ENCODE results near the gene IQSEC1. TPM values are rescaled to one million over a fixed set of nuclear protein-coding genes. Genes with fewer than 3 reads are reported as not detected.

The IQSEC1 gene
- total RNA-seq, 1 experiment from 2014 or later, result 28.1 TPM

DNA sequence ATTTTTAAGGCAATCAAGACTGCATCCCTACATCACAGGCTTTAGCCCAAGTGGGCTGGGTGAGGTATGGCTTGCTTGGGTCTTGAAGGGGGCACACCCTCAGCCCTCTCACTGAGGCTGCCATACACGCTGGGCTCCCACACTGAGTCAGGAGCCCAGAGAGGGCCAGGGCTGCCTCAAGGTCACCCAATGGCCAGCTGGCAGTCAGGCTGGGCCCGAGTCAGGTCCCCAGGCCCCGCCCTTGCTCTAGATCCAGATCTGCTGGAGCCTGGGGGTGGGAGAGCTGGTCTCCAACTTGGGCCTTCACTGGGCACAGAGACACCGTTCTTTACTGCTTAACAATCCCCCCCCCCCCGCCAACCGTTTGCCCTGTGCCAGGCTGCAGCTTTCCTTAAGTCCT, 88.1 kb downstream of the IQSEC1 start:
- Histone ChIP-seq H3K9me3 (ENCODE audit: control insufficient read depth in 1 of 2, insufficient read depth in 1 of 2, low read depth in 1 of 2, low read length in 2 of 2) (no peaks in the 10 kb centered on the region), H3K4me3 (replicated peaks in 1 of 2; ENCODE audit: low read depth in 1 of 2, low read length in 2 of 2) (no peak overlapping the region), H3K9me2 (ENCODE audit: insufficient read depth) (no peaks in the 10 kb centered on the region), H3K79me2 (ENCODE audit: insufficient read depth, low read length) (no peaks in the 10 kb centered on the region), H3K36me3 (ENCODE audit: control insufficient read depth in 1 of 2, insufficient read depth in 2 of 2, low read length in 2 of 2) (no peaks in the 10 kb centered on the region), H4K20me1 (ENCODE audit: insufficient read depth) (no peaks in the 10 kb centered on the region), H3K4me2 (ENCODE audit: low read length) (no peak overlapping the region), H3K27ac (ENCODE audit: low read depth, low read length) (no peak overlapping the region; the same call in 1 of the 2 replicates), H3K4me1 (ENCODE audit: control insufficient read depth in 1 of 2, insufficient read depth in 2 of 2, low read length in 2 of 2) (peaks cover 2 to 14% of the 10 kb centered on the region in 2 experiments; a peak in 3 of 4 replicates), H2AFZ (ENCODE audit: low read depth, low read length, poor library complexity, severe bottlenecking) (no peak overlapping the region), H3K9ac (ENCODE audit: low read length) (no peak overlapping the region), H3K27me3 (ENCODE audit: insufficient read depth, low read length) (no peaks in the 10 kb centered on the region)
- RAD21 ChIA-PET (ENCODE audit: low non-redundant PET in 1 of 2, low total read pairs in 2 of 2, uncharacterized antibody in 2 of 2, unreplicated experiment in 2 of 2), result interaction anchor here in 1 of 2 experiments (0.6 kb wide), 1 partner anchor 7 kb away, joined by 3 read pairs; no protein-coding TSS in a partner anchor
- ATAC-seq (no peak), DNase-seq (ENCODE audit: low read depth, low spot score) (no peak)
- intact Hi-C loops (cut with micrococcal nuclease), result no loop called here
- BruUV-seq (replicated peaks), result no TSS peak
- TF ChIP-seq ELF1 (IDR thresholded peaks at IDR 0.05; ENCODE audit: borderline replicate concordance, low read depth) (no peak), SIN3A (IDR thresholded peaks at IDR 0.05; ENCODE audit: low read depth) (no peak), EZH2 (IDR thresholded peaks at IDR 0.05) (no peak), ZFX (IDR thresholded peaks at IDR 0.05) (no peak), EGR1 (IDR thresholded peaks at IDR 0.05; ENCODE audit: low read depth) (no peak), TCF7L2 (IDR thresholded peaks at IDR 0.05; ENCODE audit: borderline replicate concordance, extremely low read depth, insufficient read depth, insufficient read length) (no peak), ZNF274 (IDR thresholded peaks at IDR 0.05; ENCODE audit: low read depth, low read length) (no peak), POLR2AphosphoS5 (IDR thresholded peaks at IDR 0.05; ENCODE audit: low read depth, low read length) (no peak), FOSL1 (IDR thresholded peaks at IDR 0.05; ENCODE audit: low read depth) (no peak), SP1 (IDR thresholded peaks at IDR 0.05; ENCODE audit: low read depth) (no peak), POLR2A (IDR thresholded peaks at IDR 0.05; ENCODE audit: borderline replicate concordance, extremely low read depth, insufficient read depth, insufficient read length) (no peak), EZH2phosphoT487 (IDR thresholded peaks at IDR 0.05; ENCODE audit: borderline replicate concordance) (no peak), CBX3 (IDR thresholded peaks at IDR 0.05; ENCODE audit: low read depth) (no peak), SRF (IDR thresholded peaks at IDR 0.05; ENCODE audit: low read depth) (no peak), RAD21 (IDR thresholded peaks at IDR 0.05; ENCODE audit: low read depth) (no peak)
- TF ChIP-seq, protein P1, sequence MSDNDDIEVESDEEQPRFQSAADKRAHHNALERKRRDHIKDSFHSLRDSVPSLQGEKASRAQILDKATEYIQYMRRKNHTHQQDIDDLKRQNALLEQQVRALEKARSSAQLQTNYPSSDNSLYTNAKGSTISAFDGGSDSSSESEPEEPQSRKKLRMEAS (IDR thresholded peaks at IDR 0.05), result no peak
- TF ChIP-seq, protein P2, sequence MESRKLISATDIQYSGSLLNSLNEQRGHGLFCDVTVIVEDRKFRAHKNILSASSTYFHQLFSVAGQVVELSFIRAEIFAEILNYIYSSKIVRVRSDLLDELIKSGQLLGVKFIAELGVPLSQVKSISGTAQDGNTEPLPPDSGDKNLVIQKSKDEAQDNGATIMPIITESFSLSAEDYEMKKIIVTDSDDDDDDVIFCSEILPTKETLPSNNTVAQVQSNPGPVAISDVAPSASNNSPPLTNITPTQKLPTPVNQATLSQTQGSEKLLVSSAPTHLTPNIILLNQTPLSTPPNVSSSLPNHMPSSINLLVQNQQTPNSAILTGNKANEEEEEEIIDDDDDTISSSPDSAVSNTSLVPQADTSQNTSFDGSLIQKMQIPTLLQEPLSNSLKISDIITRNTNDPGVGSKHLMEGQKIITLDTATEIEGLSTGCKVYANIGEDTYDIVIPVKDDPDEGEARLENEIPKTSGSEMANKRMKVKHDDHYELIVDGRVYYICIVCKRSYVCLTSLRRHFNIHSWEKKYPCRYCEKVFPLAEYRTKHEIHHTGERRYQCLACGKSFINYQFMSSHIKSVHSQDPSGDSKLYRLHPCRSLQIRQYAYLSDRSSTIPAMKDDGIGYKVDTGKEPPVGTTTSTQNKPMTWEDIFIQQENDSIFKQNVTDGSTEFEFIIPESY (IDR thresholded peaks at IDR 0.05; ENCODE audit: extremely low read depth, insufficient replicate concordance, low read length), result no peak
- TF ChIP-seq, protein P3, sequence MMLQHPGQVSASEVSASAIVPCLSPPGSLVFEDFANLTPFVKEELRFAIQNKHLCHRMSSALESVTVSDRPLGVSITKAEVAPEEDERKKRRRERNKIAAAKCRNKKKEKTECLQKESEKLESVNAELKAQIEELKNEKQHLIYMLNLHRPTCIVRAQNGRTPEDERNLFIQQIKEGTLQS (IDR thresholded peaks at IDR 0.05), result no peak
- TF ChIP-seq, protein P4, sequence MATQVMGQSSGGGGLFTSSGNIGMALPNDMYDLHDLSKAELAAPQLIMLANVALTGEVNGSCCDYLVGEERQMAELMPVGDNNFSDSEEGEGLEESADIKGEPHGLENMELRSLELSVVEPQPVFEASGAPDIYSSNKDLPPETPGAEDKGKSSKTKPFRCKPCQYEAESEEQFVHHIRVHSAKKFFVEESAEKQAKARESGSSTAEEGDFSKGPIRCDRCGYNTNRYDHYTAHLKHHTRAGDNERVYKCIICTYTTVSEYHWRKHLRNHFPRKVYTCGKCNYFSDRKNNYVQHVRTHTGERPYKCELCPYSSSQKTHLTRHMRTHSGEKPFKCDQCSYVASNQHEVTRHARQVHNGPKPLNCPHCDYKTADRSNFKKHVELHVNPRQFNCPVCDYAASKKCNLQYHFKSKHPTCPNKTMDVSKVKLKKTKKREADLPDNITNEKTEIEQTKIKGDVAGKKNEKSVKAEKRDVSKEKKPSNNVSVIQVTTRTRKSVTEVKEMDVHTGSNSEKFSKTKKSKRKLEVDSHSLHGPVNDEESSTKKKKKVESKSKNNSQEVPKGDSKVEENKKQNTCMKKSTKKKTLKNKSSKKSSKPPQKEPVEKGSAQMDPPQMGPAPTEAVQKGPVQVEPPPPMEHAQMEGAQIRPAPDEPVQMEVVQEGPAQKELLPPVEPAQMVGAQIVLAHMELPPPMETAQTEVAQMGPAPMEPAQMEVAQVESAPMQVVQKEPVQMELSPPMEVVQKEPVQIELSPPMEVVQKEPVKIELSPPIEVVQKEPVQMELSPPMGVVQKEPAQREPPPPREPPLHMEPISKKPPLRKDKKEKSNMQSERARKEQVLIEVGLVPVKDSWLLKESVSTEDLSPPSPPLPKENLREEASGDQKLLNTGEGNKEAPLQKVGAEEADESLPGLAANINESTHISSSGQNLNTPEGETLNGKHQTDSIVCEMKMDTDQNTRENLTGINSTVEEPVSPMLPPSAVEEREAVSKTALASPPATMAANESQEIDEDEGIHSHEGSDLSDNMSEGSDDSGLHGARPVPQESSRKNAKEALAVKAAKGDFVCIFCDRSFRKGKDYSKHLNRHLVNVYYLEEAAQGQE (IDR thresholded peaks at IDR 0.05; ENCODE audit: low read depth), result no peak
- TF ChIP-seq, protein P5, sequence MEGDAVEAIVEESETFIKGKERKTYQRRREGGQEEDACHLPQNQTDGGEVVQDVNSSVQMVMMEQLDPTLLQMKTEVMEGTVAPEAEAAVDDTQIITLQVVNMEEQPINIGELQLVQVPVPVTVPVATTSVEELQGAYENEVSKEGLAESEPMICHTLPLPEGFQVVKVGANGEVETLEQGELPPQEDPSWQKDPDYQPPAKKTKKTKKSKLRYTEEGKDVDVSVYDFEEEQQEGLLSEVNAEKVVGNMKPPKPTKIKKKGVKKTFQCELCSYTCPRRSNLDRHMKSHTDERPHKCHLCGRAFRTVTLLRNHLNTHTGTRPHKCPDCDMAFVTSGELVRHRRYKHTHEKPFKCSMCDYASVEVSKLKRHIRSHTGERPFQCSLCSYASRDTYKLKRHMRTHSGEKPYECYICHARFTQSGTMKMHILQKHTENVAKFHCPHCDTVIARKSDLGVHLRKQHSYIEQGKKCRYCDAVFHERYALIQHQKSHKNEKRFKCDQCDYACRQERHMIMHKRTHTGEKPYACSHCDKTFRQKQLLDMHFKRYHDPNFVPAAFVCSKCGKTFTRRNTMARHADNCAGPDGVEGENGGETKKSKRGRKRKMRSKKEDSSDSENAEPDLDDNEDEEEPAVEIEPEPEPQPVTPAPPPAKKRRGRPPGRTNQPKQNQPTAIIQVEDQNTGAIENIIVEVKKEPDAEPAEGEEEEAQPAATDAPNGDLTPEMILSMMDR (IDR thresholded peaks at IDR 0.05 in 2 of 3, conservative IDR thresholded peaks at IDR 0.05 in 1 of 3; ENCODE audit: borderline replicate concordance in 1 of 3, insufficient read depth in 1 of 3, low read depth in 2 of 3, low read length in 2 of 3), result no peak
- CTCF ChIA-PET, result interaction anchor here (1.0 to 4.5 kb wide), 8 partner anchors 9 to 120 kb away, joined by 3 to 35 read pairs (median 7); no protein-coding TSS in a partner anchor
- POLR2A ChIA-PET, result interaction anchor here (1.5 kb wide), 1 partner anchor 10 kb away, joined by 7 read pairs; no protein-coding TSS in a partner anchor
